K562 (cell line): ENCODE results near the gene KCNH8. TPM values are rescaled to one million over a fixed set of nuclear protein-coding genes. Genes with fewer than 3 reads are reported as not detected.

Source experiments
- ATAC-seq: fragments of 200-7000 bp; cut with Tn5 transposase; 3 replicates; pipeline ENCODE4 v1.9.1; 2020; ENCODE audit warnings: moderate library complexity
- BruUV-seq: library from RNA; stranded (reverse); fragments of 400-500 nt; replicated peaks from 2 replicates; lab custom pipeline; 2021; lab: Mats Ljungman, UMichigan
- CTCF ChIA-PET: fragments of 300-600 bp; formaldehyde crosslinking; extraction: SDS; loops from one replicate; lab custom pipeline; 2021; ENCODE audit warnings: low intra/inter-chr PET ratio; lab: Yijun Ruan, JAX
- POLR2A ChIA-PET: fragments of 300-600, 350-650 bp; sonication (Branson Sonifier 250); formaldehyde crosslinking; extraction: SDS; loops from one replicate; lab custom pipeline; 2021; ENCODE audit warnings: antibody characterized with exemption, inconsistent platforms; lab: Yijun Ruan, JAX
- DNase-seq, 4 experiments: peaks; one replicate each; pipeline versions ENCODE4 v3.0.0 to v3.0.0-alpha.2; 2011 to 2018; ENCODE audit warnings: low spot score in 3 of 4, mixed read lengths in 3 of 4; ENCODE audit errors: extremely low read depth in 1 of 4
- FAIRE-seq: peaks from 2 replicates; lab custom pipeline; 2011; peaks lifted over from hg19 to GRCh38; lab: Jason Lieb, UNC
- H2AFZ ChIP-seq: 2 replicates; pipeline ENCODE4 v1.6.0; 2011; ENCODE audit warnings: low read depth, low read length, control low read depth, inconsistent platforms
- H3K27ac ChIP-seq: fragments of 200-600 bp; 3 replicates; pipeline ENCODE4 v1.8.0; 2011; ENCODE audit warnings: low read depth, mild to moderate bottlenecking, control low read depth, inconsistent platforms, low read length, moderate library complexity, mixed read lengths; ENCODE audit errors: extremely low read depth
- H3K27me3 ChIP-seq, 2 experiments: fragments of 300-600 bp in 1 of 2; 2 replicates in 1 of 2; 3 replicates in 1 of 2; pipeline versions ENCODE4 v1.6.0 to v1.8.0; 2011; ENCODE audit warnings: inconsistent platforms in 2 of 2, low read length in 2 of 2, mild to moderate bottlenecking in 1 of 2, mixed read lengths in 1 of 2, moderate library complexity in 1 of 2; ENCODE audit not compliant: control insufficient read depth in 2 of 2, insufficient read depth in 2 of 2
- H3K36me3 ChIP-seq: fragments of 300-600 bp; 3 replicates; pipeline ENCODE4 v1.8.0; 2011; ENCODE audit warnings: mild to moderate bottlenecking, low read length, inconsistent platforms; ENCODE audit not compliant: control insufficient read depth, insufficient read depth
- H3K4me1 ChIP-seq, 2 experiments: fragments of 200-600 bp in 1 of 2; replicated peaks in 1 of 2; 2 replicates in 1 of 2; 3 replicates in 1 of 2; pipeline versions ENCODE4 v1.5.1 to v1.8.0; 2011; ENCODE audit warnings: inconsistent platforms in 2 of 2, low read length in 2 of 2, mild to moderate bottlenecking in 1 of 2, mixed read lengths in 1 of 2, moderate library complexity in 1 of 2; ENCODE audit not compliant: control insufficient read depth in 2 of 2, insufficient read depth in 2 of 2
- H3K4me2 ChIP-seq: 2 replicates; pipeline ENCODE4 v1.6.1; 2011; ENCODE audit warnings: low read length, control low read depth, inconsistent platforms, mixed read lengths; ENCODE audit not compliant: insufficient read depth
- H3K4me3 ChIP-seq: fragments of 200-600 bp; sonication (generic), shearing (Covaris generic); 2 replicates; pipeline ENCODE4 v1.5.1; 2016; ENCODE audit warnings: control low read depth, inconsistent platforms
- H3K79me2 ChIP-seq: fragments of 200-600 bp; 3 replicates; pipeline ENCODE4 v1.8.0; 2011; ENCODE audit warnings: low read length, inconsistent platforms; ENCODE audit not compliant: control insufficient read depth, insufficient read depth
- H3K9ac ChIP-seq, 2 experiments: 2 replicates each; pipeline versions ENCODE4 v1.6.0 to v1.6.1; 2011; ENCODE audit warnings: low read depth in 2 of 2, low read length in 2 of 2, control low read depth in 1 of 2, inconsistent platforms in 1 of 2, mild to moderate bottlenecking in 1 of 2, mixed read lengths in 1 of 2; ENCODE audit not compliant: insufficient read depth in 1 of 2
- H3K9me1 ChIP-seq: one replicate; pipeline ENCODE4 v1.6.0; 2011; ENCODE audit warnings: inconsistent platforms, mild to moderate bottlenecking, low read length, moderate library complexity; ENCODE audit not compliant: control insufficient read depth, insufficient read depth
- H3K9me3 ChIP-seq: replicated peaks from 2 replicates; pipeline ENCODE4 v1.5.1; 2011; ENCODE audit warnings: low read depth, low read length, inconsistent platforms; ENCODE audit not compliant: control insufficient read depth, insufficient read depth
- H4K20me1 ChIP-seq: replicated peaks from 2 replicates; pipeline ENCODE4 v1.6.1; 2011; ENCODE audit warnings: low read length, inconsistent platforms, mixed read lengths; ENCODE audit not compliant: control insufficient read depth, insufficient read depth
- CAMTA2 ChIP-seq: fragments of 250-450 bp; sonication (Bioruptor Pico); conservative IDR thresholded peaks from 2 replicates; pipeline ENCODE4 v1.5.1; 2022
- CBX8 ChIP-seq: fragments of 200-600 bp; sonication (generic); IDR thresholded peaks from 2 replicates; pipeline ENCODE4 v1.6.1; 2012; ENCODE audit warnings: borderline replicate concordance, mixed run types, low read depth, mild to moderate bottlenecking, moderate library complexity, mixed read lengths, low read length, control low read depth, inconsistent platforms; ENCODE audit not compliant: poor library complexity, severe bottlenecking; ENCODE audit errors: extremely low read depth
- CEBPZ ChIP-seq: fragments of 150-350 bp; IDR thresholded peaks from 2 replicates; pipeline ENCODE4 v1.6.1; 2014; ENCODE audit warnings: low read depth, mild to moderate bottlenecking, low read length, borderline replicate concordance
- EHMT2 ChIP-seq: fragments of 450-650 bp; IDR thresholded peaks from 2 replicates; pipeline ENCODE4 v1.6.1; 2018; ENCODE audit warnings: antibody characterized with exemption
- ELF4 ChIP-seq: fragments of 450-650 bp; formaldehyde crosslinking; IDR thresholded peaks from 2 replicates; pipeline ENCODE4 v1.4.0; 2022; ENCODE audit warnings: missing genetic modification characterization
- HDAC6 ChIP-seq: IDR thresholded peaks from 2 replicates; pipeline ENCODE4 v1.6.1; 2012; ENCODE audit warnings: low read depth, mild to moderate bottlenecking, control low read depth, inconsistent platforms, low read length, moderate library complexity
- HDAC8 ChIP-seq: fragments of 450-650 bp; IDR thresholded peaks from 2 replicates; pipeline ENCODE4 v1.6.1; 2016; ENCODE audit warnings: mild to moderate bottlenecking, missing genetic modification characterization, moderate library complexity, missing compliant biosample characterization
- NRF1 ChIP-seq, 2 experiments: fragments of 450-650 bp; IDR thresholded peaks in 1 of 2; conservative IDR thresholded peaks in 1 of 2; 2 replicates each; pipeline ENCODE4 v1.6.1; 2014; ENCODE audit warnings: mild to moderate bottlenecking in 2 of 2
- PML ChIP-seq: IDR thresholded peaks from 2 replicates; pipeline ENCODE4 v1.6.1; 2012; ENCODE audit warnings: low read length, inconsistent platforms
- SIN3A ChIP-seq, 2 experiments: fragments of 150-350 bp in 1 of 2; IDR thresholded peaks; 2 replicates each; pipeline ENCODE4 v1.6.1; 2011 to 2016; ENCODE audit warnings: borderline replicate concordance in 2 of 2, low read depth in 2 of 2, low read length in 2 of 2, mild to moderate bottlenecking in 2 of 2, moderate library complexity in 2 of 2; ENCODE audit not compliant: control insufficient read depth in 1 of 2
- ZNF184 ChIP-seq: sonication (generic); formaldehyde crosslinking; IDR thresholded peaks from 2 replicates; pipeline ENCODE4 v1.5.0; 2020; ENCODE audit warnings: missing genetic modification reagents
- ZNF583 ChIP-seq: fragments of 250-450 bp; sonication (Bioruptor Pico); IDR thresholded peaks from 2 replicates; pipeline ENCODE4 v1.4.0; 2020
- ZNF76 ChIP-seq: fragments of 250-450 bp; sonication (Bioruptor Pico); IDR thresholded peaks from 2 replicates; pipeline ENCODE4 v1.4.0; 2020; ENCODE audit warnings: mild to moderate bottlenecking, moderate library complexity, borderline replicate concordance
- WGBS: fragments of 100-300 bp; shearing (Covaris generic); methylation state at CpG from one replicate; pipeline ENCODE4 v1.1.6; 2016; ENCODE audit warnings: low coverage, mixed read lengths; ENCODE audit not compliant: insufficient coverage; ENCODE audit errors: missing lambda C conversion rate; 5-methylcytosine and 5-hydroxymethylcytosine counted together
- in situ Hi-C: fragments of 300-500 bp; cut with MboI; formaldehyde crosslinking; loops from 4 replicates; pipeline ENCODE4 v1.15.0; 2018; ENCODE audit warnings: inconsistent platforms, mixed read lengths
- intact Hi-C: fragments of 100-400 bp; cut with micrococcal nuclease; formaldehyde crosslinking; loops from 2 replicates; pipeline ENCODE4 v1.14.2; 2022
- polyA plus RNA-seq, 8 experiments: library from polyadenylated mRNA; depleted of rRNA in 4 of 8; stranded (reverse) in 5 of 8; unstranded in 3 of 8; fragments of >200 nt; fragmentation: Nextera tagmentation in 2 of 8; fragmentation: Illumina TruSeq in 1 of 8; extraction: Ambion mirVana in 2 of 8; extraction: Trizol in 1 of 8; gene quantifications; 2 replicates each; pipeline versions ENCODE4 v1.2.1 to v1.2.3, GENCODE V29; 2011 to 2014; ENCODE audit warnings: inconsistent platforms in 1 of 8, missing spikeins in 1 of 8
- total RNA-seq, 7 experiments: library from RNA; depleted of rRNA in 6 of 7; stranded (reverse); fragments of >200 nt in 6 of 7; fragmentation: Illumina TruSeq in 2 of 7; extraction: Trizol in 2 of 7; gene quantifications; 2 replicates each; pipeline versions ENCODE4 v1.2.1 to v1.2.3, GENCODE V29; 2011 to 2021; ENCODE audit warnings: low replicate concordance in 1 of 7

The KCNH8 gene
- total and polyA plus RNA-seq, 9 of the 15 experiments (the other 6 are each of a cell fraction or from before 2014, with no cell fraction given), result 0.02 to 0.08 (median 0.04) TPM; not detected in 6

- TF ChIP-seq SIN3A (IDR thresholded peaks at IDR 0.05; ENCODE audit: borderline replicate concordance in 2 of 2, control insufficient read depth in 1 of 2, low read depth in 2 of 2, low read length in 2 of 2), result no peak
Observed at GRCh38 chr3:19473971-19474580, 325.8 kb downstream of the KCNH8 start (continued).

- Histone ChIP-seq H3K27me3 (no peaks in the 10 kb centered on the region), H2AFZ (no peak overlapping the region), H3K4me2 (no peak overlapping the region), H3K4me3 (no peak overlapping the region), H3K9me1 (no peaks in the 10 kb centered on the region), H3K36me3 (no peaks in the 10 kb centered on the region), H3K4me1 (no peaks in the 10 kb centered on the region), H3K27ac (no peak overlapping the region), H3K9me3 (no peaks in the 10 kb centered on the region), H3K79me2 (no peaks in the 10 kb centered on the region), H3K9ac (no peak overlapping the region), H4K20me1 (no peaks in the 10 kb centered on the region)
- CTCF ChIA-PET, result no interaction called here
- no peak for DNase-seq
- intact Hi-C loops, result no loop called here
- ATAC-seq, result no peak
- WGBS, result 2% methylated on average over 7 of the region's 7 CpGs
- FAIRE-seq, result no peak
- POLR2A ChIA-PET, result interaction anchor here (0.6 kb wide), 1 partner anchor 869 kb away, joined by 3 read pairs; no protein-coding TSS in a partner anchor
- in situ Hi-C loops, result no loop called here
- BruUV-seq, result no TSS peak
- TF ChIP-seq ZNF76 (CRISPR knock-in tag), result no peak
- no peak for TF ChIP-seq ELF4 (CRISPR knock-in tag)
- TF ChIP-seq ZNF184, result no peak
- no peak for TF ChIP-seq CBX8
- no peak for TF ChIP-seq HDAC6
- no peak for TF ChIP-seq PML
- TF ChIP-seq CAMTA2, result no peak
- TF ChIP-seq CEBPZ, result no peak
- TF ChIP-seq ZNF583 (CRISPR knock-in tag), result no peak
- no peak for TF ChIP-seq NRF1 (conservative IDR thresholded peaks at IDR 0.05 in 1 of 2, IDR thresholded peaks at IDR 0.05 in 1 of 2)
- TF ChIP-seq HDAC8 (tag), result no peak
- TF ChIP-seq EHMT2, result no peak
Observed at GRCh38 chr3:19476281-19476680, 328.0 kb downstream of the KCNH8 start.
